Pons (tissue), 1 donor: ENCODE measurements around the gene ZBTB4.
"Not testable (repeated sequence)": the region's sequence is repeated elsewhere in the genome, so short reads cannot be mapped to it uniquely, and the experiment has no call there.

ENCODE experiments used
- DNase-seq: peaks from one replicate; pipeline ENCODE4 v3.0.0-alpha.2; 2016; ENCODE audit warnings: low spot score

The ZBTB4 gene

GRCh38 chr17:7495906-7496434, 16.5 kb upstream of the ZBTB4 start:
- DNase-seq: no peak

- DNase-seq: no peak
Observed at GRCh38 chr17:7493941-7494340, 14.5 kb upstream of the ZBTB4 start.

- DNase-seq: no peak
Observed at GRCh38 chr17:7491583-7491982, 12.2 kb upstream of the ZBTB4 start.

GRCh38 chr17:7490144-7490543, 10.7 kb upstream of the ZBTB4 start:
- DNase-seq: no peak

GRCh38 chr17:7486181-7486580, 6.8 kb upstream of the ZBTB4 start:
- DNase-seq: no peak

GRCh38 chr17:7484919-7485377, 5.5 kb upstream of the ZBTB4 start:
- DNase-seq: no peak

GRCh38 chr17:7484067-7484918, 4.9 kb upstream of the ZBTB4 start, which contains the start of gene POLR2A:
POLR2A (plus strand) TSS chr17:7484366.
- DNase-seq: peak; percentile 98

GRCh38 chr17:7483255-7484066, 4.0 kb upstream of the ZBTB4 start:
- DNase-seq: peak; percentile 96

GRCh38 chr17:7482742-7483088, 3.3 kb upstream of the ZBTB4 start:
- not testable (repeated sequence) for DNase-seq

- not testable (repeated sequence) for DNase-seq
Observed at GRCh38 chr17:7481842-7482741, 2.7 kb upstream of the ZBTB4 start.

GRCh38 chr17:7481275-7481674, 1.8 kb upstream of the ZBTB4 start, which contains the start of gene SLC35G6:
SLC35G6 (plus strand) TSS chr17:7481446; CDS start chr17:7481517, 71 bp downstream.
- not testable (repeated sequence) for DNase-seq

- DNase-seq: no peak
Observed at GRCh38 chr17:7480089-7480384, 606 bp upstream of the ZBTB4 start.

- peak; percentile 43 for DNase-seq
Observed at GRCh38 chr17:7478276-7479212, 887 bp downstream of the ZBTB4 start.

- DNase-seq: peak; percentile 60
Observed at GRCh38 chr17:7477392-7478275, 1.8 kb downstream of the ZBTB4 start.

- no peak for DNase-seq
Observed at GRCh38 chr17:7476951-7477350, 2.5 kb downstream of the ZBTB4 start.

- no peak for DNase-seq
Observed at GRCh38 chr17:7476494-7476893, 2.9 kb downstream of the ZBTB4 start.

- no peak for DNase-seq
Observed at GRCh38 chr17:7475764-7476422, 3.5 kb downstream of the ZBTB4 start.

GRCh38 chr17:7474767-7475166, 4.7 kb downstream of the ZBTB4 start:
- not testable (repeated sequence) for DNase-seq

- DNase-seq: no peak
Observed at GRCh38 chr17:7471729-7472128, 7.7 kb downstream of the ZBTB4 start.
